LNCaP clone FGC (cell line): ENCODE data around the gene SLC6A6.

ENCODE experiments used
- DNase-seq: peaks from one replicate; pipeline ENCODE4 v3.0.0-alpha.2; 2011; ENCODE audit warnings: low read depth
- H3K4me3 ChIP-seq: 2 replicates; pipeline ENCODE4 v1.5.1; 2011; ENCODE audit warnings: mild to moderate bottlenecking, low read depth, low read length, control low read depth
- CTCF ChIP-seq: IDR thresholded peaks from 2 replicates; pipeline ENCODE4 v1.5.1; 2012; ENCODE audit warnings: mild to moderate bottlenecking; ENCODE audit not compliant: control insufficient read depth, insufficient read depth; ENCODE audit errors: extremely low read depth

SLC6A6 gene

GRCh38 chr3:14366915-14367823 lies 35.2 kb upstream of the SLC6A6 start:
- TF ChIP-seq CTCF = no peak
- DNase-seq = no peak
- H3K4me3 ChIP-seq = no peak overlapping the region

- TF ChIP-seq CTCF = no peak
- no peak overlapping the region for H3K4me3 ChIP-seq
- no peak for DNase-seq
Observed at GRCh38 chr3:14368146-14368545, 34.3 kb upstream of the SLC6A6 start.

- DNase-seq = no peak
Observed at GRCh38 chr3:14368885-14369284, 33.5 kb upstream of the SLC6A6 start.

GRCh38 chr3:14369675-14370669 lies 32.4 kb upstream of the SLC6A6 start:
- peak; percentile 41; the same call in 1 of the 2 replicates for TF ChIP-seq CTCF
- DNase-seq = peak; percentile 34
- H3K4me3 ChIP-seq = no peak overlapping the region

More at GRCh38 chr3:14368885-14369284, 33.5 kb upstream of the SLC6A6 start:
- no peak overlapping the region for H3K4me3 ChIP-seq
- TF ChIP-seq CTCF = no peak

- no peak overlapping the region for H3K4me3 ChIP-seq
- TF ChIP-seq CTCF = no peak
- no peak for DNase-seq
Observed at GRCh38 chr3:14370720-14371572, 31.5 kb upstream of the SLC6A6 start.

GRCh38 chr3:14371573-14372474 lies 30.6 kb upstream of the SLC6A6 start:
- no peak overlapping the region for H3K4me3 ChIP-seq
- peak; percentile 87 for DNase-seq
- 0 out of 2 replicates have a peak, but pooled peaks have one; percentile 0 for TF ChIP-seq CTCF
